ENCODE data around the gene LRRC37B.
"Not testable (repeated sequence)": the region's sequence is repeated elsewhere in the genome, so short reads cannot be mapped to it uniquely, and the experiment has no call there.

GRCh38 chr17:32045611-32046010 is 38.4 kb downstream of the LRRC37B start:
- TF ChIP-seq, protein P1, sequence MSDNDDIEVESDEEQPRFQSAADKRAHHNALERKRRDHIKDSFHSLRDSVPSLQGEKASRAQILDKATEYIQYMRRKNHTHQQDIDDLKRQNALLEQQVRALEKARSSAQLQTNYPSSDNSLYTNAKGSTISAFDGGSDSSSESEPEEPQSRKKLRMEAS (IDR thresholded peaks at IDR 0.05), result not testable (repeated sequence)
- TF ChIP-seq, protein P2, sequence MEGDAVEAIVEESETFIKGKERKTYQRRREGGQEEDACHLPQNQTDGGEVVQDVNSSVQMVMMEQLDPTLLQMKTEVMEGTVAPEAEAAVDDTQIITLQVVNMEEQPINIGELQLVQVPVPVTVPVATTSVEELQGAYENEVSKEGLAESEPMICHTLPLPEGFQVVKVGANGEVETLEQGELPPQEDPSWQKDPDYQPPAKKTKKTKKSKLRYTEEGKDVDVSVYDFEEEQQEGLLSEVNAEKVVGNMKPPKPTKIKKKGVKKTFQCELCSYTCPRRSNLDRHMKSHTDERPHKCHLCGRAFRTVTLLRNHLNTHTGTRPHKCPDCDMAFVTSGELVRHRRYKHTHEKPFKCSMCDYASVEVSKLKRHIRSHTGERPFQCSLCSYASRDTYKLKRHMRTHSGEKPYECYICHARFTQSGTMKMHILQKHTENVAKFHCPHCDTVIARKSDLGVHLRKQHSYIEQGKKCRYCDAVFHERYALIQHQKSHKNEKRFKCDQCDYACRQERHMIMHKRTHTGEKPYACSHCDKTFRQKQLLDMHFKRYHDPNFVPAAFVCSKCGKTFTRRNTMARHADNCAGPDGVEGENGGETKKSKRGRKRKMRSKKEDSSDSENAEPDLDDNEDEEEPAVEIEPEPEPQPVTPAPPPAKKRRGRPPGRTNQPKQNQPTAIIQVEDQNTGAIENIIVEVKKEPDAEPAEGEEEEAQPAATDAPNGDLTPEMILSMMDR (IDR thresholded peaks at IDR 0.05), result not testable (repeated sequence)
- TF ChIP-seq, protein P3, sequence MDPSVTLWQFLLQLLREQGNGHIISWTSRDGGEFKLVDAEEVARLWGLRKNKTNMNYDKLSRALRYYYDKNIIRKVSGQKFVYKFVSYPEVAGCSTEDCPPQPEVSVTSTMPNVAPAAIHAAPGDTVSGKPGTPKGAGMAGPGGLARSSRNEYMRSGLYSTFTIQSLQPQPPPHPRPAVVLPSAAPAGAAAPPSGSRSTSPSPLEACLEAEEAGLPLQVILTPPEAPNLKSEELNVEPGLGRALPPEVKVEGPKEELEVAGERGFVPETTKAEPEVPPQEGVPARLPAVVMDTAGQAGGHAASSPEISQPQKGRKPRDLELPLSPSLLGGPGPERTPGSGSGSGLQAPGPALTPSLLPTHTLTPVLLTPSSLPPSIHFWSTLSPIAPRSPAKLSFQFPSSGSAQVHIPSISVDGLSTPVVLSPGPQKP (IDR thresholded peaks at IDR 0.05; ENCODE audit: low read depth, low read length), result not testable (repeated sequence)
- not testable (repeated sequence) for TF ChIP-seq ZFP36 (IDR thresholded peaks at IDR 0.05; ENCODE audit: borderline replicate concordance, partially characterized antibody); RAD21 (conservative IDR thresholded peaks at IDR 0.05 in 1 of 2, IDR thresholded peaks at IDR 0.05 in 1 of 2)
